IPS-NIHi11 (cell line): ENCODE data around the gene PRSS53.

Experiments
- DNase-seq: peaks from one replicate; pipeline ENCODE4 v3.0.0; 2012; ENCODE audit warnings: mixed read lengths, low spot score

PRSS53 gene

DNA sequence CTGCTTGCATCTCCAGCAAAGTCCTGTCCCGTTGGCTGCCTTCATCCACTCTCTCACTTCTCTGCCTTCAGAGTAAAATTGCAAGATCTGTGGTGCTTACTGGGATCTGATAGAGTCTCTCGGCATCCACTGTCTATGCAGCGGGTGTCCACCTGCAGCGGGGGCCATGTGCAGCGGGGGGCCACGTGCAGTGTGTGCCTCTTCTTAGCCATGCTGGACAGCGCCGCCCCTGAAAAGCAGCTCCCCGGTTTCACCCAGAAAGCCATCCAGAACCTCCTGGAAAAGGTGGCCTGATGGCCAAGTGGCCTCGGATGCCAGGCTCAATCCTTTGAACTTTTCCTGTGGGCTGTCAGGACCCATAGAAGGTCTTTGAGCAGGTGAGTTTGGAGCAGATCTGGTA lies 45.9 kb downstream of the PRSS53 start:
- no peak for DNase-seq

DNA sequence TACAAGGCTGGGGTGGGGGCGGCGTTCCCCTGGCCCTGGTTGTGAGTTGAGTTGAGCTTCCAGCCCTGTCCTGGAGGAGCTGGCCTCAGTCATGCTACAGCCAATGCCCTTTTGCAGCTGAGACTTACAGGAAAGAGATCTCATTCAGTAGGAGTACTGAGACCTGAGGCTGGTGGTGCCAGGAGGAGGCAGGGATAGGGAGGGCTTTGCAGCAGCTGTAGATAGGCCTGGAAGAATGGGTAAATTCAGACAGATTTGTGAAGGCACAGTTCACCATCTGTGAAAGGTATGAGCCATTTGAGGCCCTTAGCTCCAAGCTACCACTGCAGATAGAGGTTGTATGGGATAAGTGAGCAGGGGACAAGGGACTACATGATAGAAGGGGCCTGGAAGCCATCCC lies 49.8 kb downstream of the PRSS53 start:
- no peak for DNase-seq

DNA sequence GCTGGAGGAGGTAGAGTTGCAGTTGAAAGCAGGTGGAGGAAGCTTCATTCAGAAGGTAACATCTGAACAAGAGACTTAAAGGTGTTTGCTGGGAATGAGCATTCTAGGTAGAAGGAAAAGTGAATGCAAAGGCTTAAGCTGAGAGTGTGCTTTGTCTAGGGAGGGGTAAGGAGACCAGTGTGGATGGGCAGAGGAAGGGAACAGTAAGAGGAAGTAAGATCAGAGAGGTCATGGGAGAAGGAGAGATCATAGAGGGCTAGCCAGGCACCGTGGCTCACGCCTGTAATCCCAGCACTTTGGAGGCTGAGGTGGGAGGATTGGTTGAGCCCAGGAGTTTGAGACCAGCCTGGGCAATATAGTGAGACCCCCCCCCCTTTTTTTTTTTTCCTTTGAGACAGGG lies 52.1 kb downstream of the PRSS53 start:
- DNase-seq = no peak

DNA sequence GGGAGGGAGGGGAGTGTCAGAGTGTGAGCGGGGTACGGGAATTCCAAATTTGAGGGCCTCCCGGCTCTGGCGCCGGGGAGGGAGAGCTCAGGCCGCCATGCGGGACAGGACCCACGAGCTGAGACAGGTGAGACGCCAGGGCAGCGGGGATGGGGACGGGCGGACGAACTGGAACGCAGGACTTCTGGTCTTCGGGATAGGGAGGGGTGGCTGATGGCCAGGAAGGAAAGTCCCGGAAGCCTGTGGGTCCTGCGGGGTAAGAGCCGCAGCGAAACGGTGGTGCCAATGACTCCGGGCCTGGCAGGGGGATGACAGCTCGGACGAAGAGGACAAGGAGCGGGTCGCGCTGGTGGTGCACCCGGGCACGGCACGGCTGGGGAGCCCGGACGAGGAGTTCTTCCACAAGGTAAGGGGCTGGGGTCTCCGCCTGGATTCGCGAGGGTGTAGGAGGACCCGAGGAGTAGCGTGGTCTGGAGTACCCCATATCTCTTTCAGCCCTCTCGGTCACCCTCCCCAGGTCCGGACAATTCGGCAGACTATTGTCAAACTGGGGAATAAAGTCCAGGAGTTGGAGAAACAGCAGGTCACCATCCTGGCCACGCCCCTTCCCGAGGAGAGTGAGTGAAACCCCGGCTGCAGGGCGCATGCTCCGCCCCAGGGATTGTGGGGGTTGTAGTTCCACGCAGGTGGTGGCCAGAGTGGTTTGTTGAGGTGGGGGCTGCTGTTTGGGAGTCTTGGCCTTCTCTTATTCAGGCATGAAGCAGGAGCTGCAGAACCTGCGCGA lies 54.8 kb downstream of the PRSS53 start:
- peak; percentile 96 for DNase-seq
